Kidney (tissue), 14 donors: ENCODE measurements around the gene SFXN2. TPM values are rescaled to one million over a fixed set of nuclear protein-coding genes. Genes with fewer than 3 reads are reported as not detected.

ENCODE experiments used
- DNase-seq, 5 donors: peaks; one replicate each; pipeline ENCODE4 v3.0.0-alpha.2; 2013 to 2020
- FAIRE-seq: peaks from 2 replicates; lab custom pipeline; 2012; peaks lifted over from hg19 to GRCh38; lab: Jason Lieb, UNC
- H3K27ac ChIP-seq, 2 donors: one replicate each; pipeline ENCODE4 v1.7.0; 2013; ENCODE audit warnings: low read depth in 2 of 2, low read length in 2 of 2, inconsistent platforms in 1 of 2
- H3K27me3 ChIP-seq: one replicate; pipeline ENCODE4 v1.7.1; 2013; ENCODE audit warnings: low read length, inconsistent platforms; ENCODE audit not compliant: control insufficient read depth, insufficient read depth
- H3K36me3 ChIP-seq, 3 donors: one replicate each; pipeline versions ENCODE4 v1.7.0 to v1.7.1; 2013; ENCODE audit warnings: low read length in 3 of 3, control low read depth in 1 of 3, inconsistent platforms in 1 of 3; ENCODE audit not compliant: insufficient read depth in 3 of 3, control insufficient read depth in 2 of 3
- H3K4me1 ChIP-seq, 3 donors: one replicate each; pipeline versions ENCODE4 v1.7.0 to v1.7.1; 2013; ENCODE audit warnings: low read length in 3 of 3, inconsistent platforms in 1 of 3, low read depth in 1 of 3; ENCODE audit not compliant: control insufficient read depth in 2 of 3, insufficient read depth in 2 of 3
- H3K4me3 ChIP-seq, 3 donors: one replicate each; pipeline versions ENCODE4 v1.7.0 to v1.8.1; 2013; ENCODE audit warnings: low read length in 3 of 3, control low read depth in 1 of 3, inconsistent platforms in 1 of 3
- H3K9ac ChIP-seq, 3 donors: one replicate each; pipeline versions ENCODE4 v1.7.0 to v1.7.1; 2013; ENCODE audit warnings: low read length in 3 of 3, control low read depth in 1 of 3, inconsistent platforms in 1 of 3
- H3K9me3 ChIP-seq, 3 donors: one replicate each; pipeline versions ENCODE4 v1.7.0 to v1.7.1; 2013; ENCODE audit warnings: low read length in 3 of 3, control low read depth in 1 of 3, inconsistent platforms in 1 of 3; ENCODE audit not compliant: control insufficient read depth in 2 of 3, insufficient read depth in 1 of 3
- CTCF ChIP-seq: IDR thresholded peaks from 3 replicates; pipeline ENCODE4 v1.5.1; 2012; ENCODE audit warnings: mild to moderate bottlenecking, moderate library complexity, borderline replicate concordance; ENCODE audit not compliant: insufficient read depth; ENCODE audit errors: extremely low read depth
- intact Hi-C: fragments of 100-400 bp; cut with DNase I; formaldehyde crosslinking; loops from one replicate; pipeline ENCODE4 v1.11.1; 2022
- polyA plus RNA-seq: library from polyadenylated mRNA; stranded (reverse); fragments of 350-450 nt; fragmentation: Illumina TruSeq; extraction: RNeasy Lipid Tissue Mini Kit (QIAGEN cat#74804); gene quantifications from one replicate; pipeline ENCODE4 v1.2.3, GENCODE V29; 2014; ENCODE audit warnings: low read depth, low replicate concordance; ENCODE audit not compliant: insufficient read depth
- total RNA-seq: library from RNA; stranded (reverse); fragmentation: NEBNext Ultra II Directional; extraction: Animal tissue kit (Norgen Biotek cat#: 25700); gene quantifications from one replicate; pipeline ENCODE4 v1.2.1, GENCODE V29; 2021
- donor health status: control.
- donor health status: control.
- donor health status: control.
- donor health status: control.
- donor health status: control.
- donor health status: DM: yes; HTN: yes; CAD: no.
- donor health status: Normal renal cell carcinoma (clear cell type).

The SFXN2 gene
- total and polyA plus RNA-seq, 2 donors from 2014 or later: 17.3 to 72.1 TPM

DNA sequence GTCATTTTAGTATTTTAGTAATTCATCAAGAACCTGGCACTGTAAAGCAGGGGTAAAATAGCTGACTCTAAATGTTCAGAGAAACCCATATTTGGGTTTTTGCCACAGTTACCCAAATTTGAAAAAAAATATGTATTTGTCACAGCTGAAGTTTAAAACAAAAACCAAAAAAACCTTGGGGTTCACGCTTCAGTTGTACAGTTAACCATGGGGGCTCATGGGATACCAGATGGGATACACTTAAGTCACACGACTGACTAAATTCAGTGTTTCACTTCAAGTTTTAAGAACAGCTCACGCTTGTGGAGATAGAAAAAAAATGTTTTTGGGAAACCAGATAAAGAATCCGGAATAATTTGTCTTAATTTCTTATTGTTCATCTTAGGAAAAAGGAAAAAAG, 2.3 kb upstream of the SFXN2 start:
- FAIRE-seq (no peak), DNase-seq (no peak)
- Histone ChIP-seq H3K9me3 (no peaks in the 10 kb centered on the region), H3K4me3 (no peak overlapping the region), H3K27me3 (no peaks in the 10 kb centered on the region), H3K4me1 (peaks cover 2 to 11% (median 8%) of the 10 kb centered on the region in 3 donors), H3K27ac (no peak overlapping the region), H3K9ac (no peak overlapping the region), H3K36me3 (no peaks in the 10 kb centered on the region)
- no peak for TF ChIP-seq CTCF
- intact Hi-C loops: no loop called here

DNA sequence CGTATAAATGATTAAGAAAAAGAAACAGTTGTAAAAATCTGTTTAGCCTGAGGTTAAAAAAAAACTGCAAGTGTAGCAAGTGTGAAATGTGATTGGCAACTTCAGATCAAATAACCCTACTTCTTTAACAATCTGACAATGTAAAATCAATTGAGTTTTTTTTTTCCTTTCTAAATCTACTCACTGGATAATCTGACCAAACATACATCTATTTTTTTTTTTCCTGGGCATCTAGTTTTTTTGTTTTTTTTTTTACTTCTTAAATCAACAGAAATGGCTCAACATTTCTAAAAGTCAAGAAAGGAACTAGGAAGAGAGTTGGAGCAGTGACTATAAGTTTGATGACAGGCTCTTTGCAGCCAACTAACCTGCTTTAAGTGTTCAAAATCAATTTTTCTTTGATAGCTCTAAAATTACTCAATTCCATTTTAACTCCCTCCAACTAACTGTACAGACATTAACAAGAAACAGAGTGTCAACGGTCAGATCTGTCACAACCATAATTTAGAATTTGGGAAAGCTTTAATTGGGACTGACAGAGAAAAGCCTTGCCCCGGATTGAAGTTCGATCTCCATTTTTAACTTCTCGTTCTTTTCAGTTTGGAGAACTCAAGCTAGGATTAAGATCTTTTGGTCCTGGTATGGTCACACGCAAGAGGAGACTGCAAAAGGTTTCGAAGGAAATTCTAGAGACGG, 1.4 kb upstream of the SFXN2 start:
- peak overlapping the region; percentile 79 to 92 (median 89) for H3K9ac ChIP-seq
- FAIRE-seq (no peak), DNase-seq (peak in 1 of 5 donors; percentile 40)
- no peaks in the 10 kb centered on the region for H3K9me3 ChIP-seq
- peaks cover 4 to 18% (median 10%) of the 10 kb centered on the region in 3 donors for H3K4me1 ChIP-seq
- no peak for TF ChIP-seq CTCF
- intact Hi-C loops: no loop called here
- H3K27ac ChIP-seq: peak overlapping the region; percentile 77 to 88
- H3K36me3 ChIP-seq: no peaks in the 10 kb centered on the region
- H3K27me3 ChIP-seq: no peaks in the 10 kb centered on the region
- H3K4me3 ChIP-seq: peak overlapping the region; percentile 79 to 90 (median 82)

GRCh38 chr10:102713539-102713813, 960 bp upstream of the SFXN2 start:
- DNase-seq: peak in 1 of 5 donors; percentile 49
- no peaks in the 10 kb centered on the region for H3K36me3 ChIP-seq
- no peak for TF ChIP-seq CTCF
- H3K9me3 ChIP-seq: no peaks in the 10 kb centered on the region
- H3K4me3 ChIP-seq: peak overlapping the region; percentile 79 to 90 (median 82)
- no peak for FAIRE-seq
- peaks cover 5 to 22% (median 13%) of the 10 kb centered on the region in 3 donors for H3K4me1 ChIP-seq
- no peaks in the 10 kb centered on the region for H3K27me3 ChIP-seq
- H3K9ac ChIP-seq: peak overlapping the region; percentile 79 to 92 (median 89)
- intact Hi-C loops: no loop called here
- peak overlapping the region; percentile 77 to 88 for H3K27ac ChIP-seq
